CD14-positive monocyte (primary cell): ENCODE data around the gene CCN5. TPM values are rescaled to one million over a fixed set of nuclear protein-coding genes. Genes with fewer than 3 reads are reported as not detected.

Source experiments
- DNase-seq, 3 donors: peaks; one replicate each; pipeline ENCODE4 v3.0.0-alpha.2; 2011 to 2022
- H2AFZ ChIP-seq: 2 replicates; pipeline ENCODE4 v1.6.0; 2012; ENCODE audit warnings: mild to moderate bottlenecking, low read depth, low read length, inconsistent platforms; ENCODE audit not compliant: insufficient read depth, poor library complexity, severe bottlenecking
- H3K27ac ChIP-seq, 2 donors: 1 replicate in 1 of 2; 2 replicates in 1 of 2; pipeline ENCODE4 v1.5.1; 2012 to 2013; ENCODE audit warnings: low read length in 2 of 2, control low read depth in 1 of 2, inconsistent platforms in 1 of 2, low read depth in 1 of 2, mild to moderate bottlenecking in 1 of 2
- H3K27me3 ChIP-seq, 2 donors: one replicate each; pipeline versions ENCODE4 v1.6.0 to v1.6.1; 2011 to 2013; ENCODE audit warnings: low read length in 2 of 2; ENCODE audit not compliant: control insufficient read depth in 2 of 2, insufficient read depth in 2 of 2
- H3K36me3 ChIP-seq, 2 donors: replicated peaks in 1 of 2; 1 replicate in 1 of 2; 2 replicates in 1 of 2; pipeline versions ENCODE4 v1.5.1 to v1.6.1; 2012 to 2013; ENCODE audit warnings: low read length in 2 of 2, control low read depth in 1 of 2, inconsistent platforms in 1 of 2, mild to moderate bottlenecking in 1 of 2; ENCODE audit not compliant: insufficient read depth in 2 of 2, control insufficient read depth in 1 of 2
- H3K4me1 ChIP-seq, 2 donors: 1 replicate in 1 of 2; 2 replicates in 1 of 2; pipeline versions ENCODE4 v1.5.1 to v1.6.1; 2012 to 2013; ENCODE audit warnings: low read length in 2 of 2, control low read depth in 1 of 2, inconsistent platforms in 1 of 2, mild to moderate bottlenecking in 1 of 2, moderate library complexity in 1 of 2; ENCODE audit not compliant: insufficient read depth in 2 of 2, control insufficient read depth in 1 of 2
- H3K4me2 ChIP-seq: replicated peaks from 2 replicates; pipeline ENCODE3; 2012; ENCODE audit warnings: low read length, moderate library complexity, mild to moderate bottlenecking; ENCODE audit not compliant: poor library complexity, severe bottlenecking; ENCODE audit errors: extremely low read depth
- H3K4me3 ChIP-seq, 3 experiments: fragments of 200-600 bp in 1 of 3; sonication (generic) in 1 of 3; replicated peaks in 1 of 3; 1 replicate in 2 of 3; 2 replicates in 1 of 3; pipeline ENCODE4 v1.5.1; 2011 to 2013; ENCODE audit warnings: low read length in 3 of 3, mild to moderate bottlenecking in 3 of 3, control low read depth in 2 of 3, low read depth in 2 of 3, inconsistent platforms in 1 of 3, moderate library complexity in 1 of 3
- H3K79me2 ChIP-seq: 2 replicates; pipeline ENCODE4 v1.6.0; 2012; ENCODE audit warnings: mild to moderate bottlenecking, control low read depth, inconsistent platforms, low read length, moderate library complexity; ENCODE audit not compliant: insufficient read depth
- H3K9ac ChIP-seq: 2 replicates; pipeline ENCODE4 v1.6.0; 2017; ENCODE audit warnings: low read length, mild to moderate bottlenecking; ENCODE audit not compliant: insufficient read depth, poor library complexity, severe bottlenecking
- H3K9me3 ChIP-seq, 2 donors: replicated peaks in 1 of 2; 1 replicate in 1 of 2; 2 replicates in 1 of 2; pipeline versions ENCODE4 v1.5.1 to v1.6.1; 2012 to 2013; ENCODE audit warnings: low read length in 2 of 2, control low read depth in 1 of 2; ENCODE audit not compliant: control insufficient read depth in 1 of 2, insufficient read depth in 1 of 2
- H4K20me1 ChIP-seq: 2 replicates; pipeline ENCODE4 v1.6.0; 2012; ENCODE audit warnings: mild to moderate bottlenecking, low read length, control low read depth, moderate library complexity; ENCODE audit not compliant: insufficient read depth
- H3K27ac Mint-ChIP-seq, 7 donors: one replicate each; pipeline ENCODE4 v1.8.0; 2020; ENCODE audit warnings: mild to moderate bottlenecking in 7 of 7, mixed read lengths in 7 of 7, moderate library complexity in 6 of 7, inconsistent platforms in 2 of 7
- H3K27me3 Mint-ChIP-seq, 3 donors: one replicate each; pipeline ENCODE4 v1.8.0; 2021 to 2022; ENCODE audit warnings: low read depth in 3 of 3, mild to moderate bottlenecking in 3 of 3, mixed read lengths in 3 of 3, moderate library complexity in 3 of 3, inconsistent platforms in 1 of 3
- H3K36me3 Mint-ChIP-seq, 2 donors: one replicate each; pipeline ENCODE4 v1.8.0; 2020; ENCODE audit warnings: mixed read lengths in 2 of 2, inconsistent platforms in 1 of 2, mild to moderate bottlenecking in 1 of 2
- H3K4me1 Mint-ChIP-seq: one replicate; pipeline ENCODE4 v1.8.0; 2020; ENCODE audit warnings: mild to moderate bottlenecking, mixed read lengths
- H3K4me3 Mint-ChIP-seq, 2 donors: one replicate each; pipeline ENCODE4 v1.8.0; 2020; ENCODE audit warnings: mild to moderate bottlenecking in 2 of 2, mixed read lengths in 2 of 2, moderate library complexity in 1 of 2
- H3K9me3 Mint-ChIP-seq, 7 donors: one replicate each; pipeline ENCODE4 v1.8.0; 2020 to 2022; ENCODE audit warnings: mixed read lengths in 7 of 7, mild to moderate bottlenecking in 6 of 7, moderate library complexity in 6 of 7, inconsistent platforms in 2 of 7
- CTCF ChIP-seq: fragments of 200-600 bp; IDR thresholded peaks from one replicate; pipeline ENCODE4 v1.8.0; 2022; ENCODE audit warnings: antibody characterized with exemption, mild to moderate bottlenecking
- WGBS: methylation state at CpG from one replicate; pipeline ENCODE4 v1.1.5; 2013; ENCODE audit warnings: missing lambda C conversion rate; ENCODE audit not compliant: insufficient coverage; 5-methylcytosine and 5-hydroxymethylcytosine counted together
- intact Hi-C, 2 donors: fragments of 100-400 bp; cut with micrococcal nuclease; formaldehyde crosslinking; loops; one replicate each; pipeline versions ENCODE4 v1.15.0 to v1.15.1; 2023
- polyA plus RNA-seq, 3 donors: library from polyadenylated mRNA; depleted of rRNA in 1 of 3; unstranded in 2 of 3; stranded (reverse) in 1 of 3; fragments of 300-500 nt in 2 of 3; fragments of >200 nt in 1 of 3; fragmentation: Illumina TruSeq in 2 of 3; gene quantifications; 1 replicate in 2 of 3; 2 replicates in 1 of 3; pipeline ENCODE4 v1.2.3, GENCODE V29; 2012 to 2021

The CCN5 gene
- polyA plus RNA-seq, 3 donors = not detected

- peaks cover 0 to 4% of the 10 kb centered on the region in 2 donors for H3K9me3 ChIP-seq
- H3K4me1 ChIP-seq = no peaks in the 10 kb centered on the region
- H2AFZ ChIP-seq = peak overlapping the region; percentile 82
- H3K4me2 ChIP-seq = peak overlapping the region; percentile 64
- no peak for TF ChIP-seq CTCF
- 0% methylated on average over 2 of the region's 6 CpGs for WGBS
- H3K36me3 ChIP-seq = no peaks in the 10 kb centered on the region
- H3K27ac ChIP-seq = peak overlapping the region in 1 of 2 donors; percentile 73
- Mint-ChIP-seq H3K4me3 (peak overlapping the region; percentile 74 to 88), H3K4me1 (peaks cover 8% of the 10 kb centered on the region), H3K9me3 (peaks cover 7 to 17% (median 13%) of the 10 kb centered on the region in 7 donors), H3K27me3 (peaks cover 1 to 6% (median 5%) of the 10 kb centered on the region in 3 donors), H3K27ac (peak overlapping the region; percentile 85 to 96 (median 93)), H3K36me3 (no peaks in the 10 kb centered on the region)
- no peaks in the 10 kb centered on the region for H4K20me1 ChIP-seq
- H3K9ac ChIP-seq = no peak overlapping the region
- H3K4me3 ChIP-seq = peak overlapping the region; percentile 6 to 58 (median 26)
- intact Hi-C loops = loop anchor here (10.0 kb wide), 1 partner anchor 522 kb away; the partner anchor contains the start of gene OSER1 (in 2 of the 2)
- no peaks in the 10 kb centered on the region for H3K27me3 ChIP-seq
- no peaks in the 10 kb centered on the region for H3K79me2 ChIP-seq
- peak; percentile 74 to 89 (median 88) for DNase-seq
These were observed 21.2 kb downstream of the CCN5 start for GRCh38 chr20:44736170-44737021.

DNA sequence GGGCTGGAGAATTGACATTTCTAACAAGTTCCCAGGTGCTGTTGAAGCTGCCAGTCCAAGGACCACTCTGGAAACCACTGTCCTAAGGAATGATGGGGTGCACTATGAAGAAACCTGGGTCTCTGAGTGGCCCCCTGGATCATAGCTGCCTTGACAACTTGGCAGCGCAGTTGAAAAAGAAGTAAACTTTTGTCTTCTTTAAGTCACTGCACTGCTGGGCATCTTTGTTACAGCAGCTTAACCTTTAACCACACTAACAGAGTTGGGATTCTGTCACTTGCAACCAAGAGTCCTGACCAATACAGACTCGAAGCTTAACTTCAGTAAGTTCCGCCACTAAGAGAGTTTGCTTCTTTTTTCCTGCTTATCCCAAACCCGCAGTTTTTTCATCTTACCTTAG lies 21.9 kb downstream of the CCN5 start:
- no peak for DNase-seq
- H3K27ac ChIP-seq = no peak overlapping the region
- TF ChIP-seq CTCF = no peak
- H2AFZ ChIP-seq = no peak overlapping the region
- no peaks in the 10 kb centered on the region for H3K4me1 ChIP-seq
- peaks cover 0 to 3% of the 10 kb centered on the region in 2 donors for H3K27me3 ChIP-seq
- Mint-ChIP-seq H3K4me3 (no peak overlapping the region), H3K27ac (peak overlapping the region in 1 of 7 donors; percentile 19), H3K36me3 (no peaks in the 10 kb centered on the region), H3K27me3 (peaks cover 1 to 7% (median 7%) of the 10 kb centered on the region in 3 donors), H3K4me1 (peaks cover 8% of the 10 kb centered on the region), H3K9me3 (peaks cover 7 to 17% (median 13%) of the 10 kb centered on the region in 7 donors)
- H3K79me2 ChIP-seq = no peaks in the 10 kb centered on the region
- 100% methylated on average over 3 of the region's 4 CpGs for WGBS
- H3K9me3 ChIP-seq = peaks cover 0 to 4% of the 10 kb centered on the region in 2 donors
- H3K9ac ChIP-seq = no peak overlapping the region
- H4K20me1 ChIP-seq = no peaks in the 10 kb centered on the region
- no peak overlapping the region for H3K4me2 ChIP-seq
- no peaks in the 10 kb centered on the region for H3K36me3 ChIP-seq
- H3K4me3 ChIP-seq = no peak overlapping the region
- intact Hi-C loops = loop anchor here (10.0 kb wide), 1 partner anchor 522 kb away; the partner anchor contains the start of gene OSER1 (in 2 of the 2)
